B cell (primary cell): ENCODE results near the gene FTH1.

Experiments used
- CTCF ChIP-seq: fragments of 200-600 bp; IDR thresholded peaks from one replicate; pipeline ENCODE4 v1.8.0; 2022; ENCODE audit warnings: antibody characterized with exemption, mild to moderate bottlenecking
- EZH2 ChIP-seq: IDR thresholded peaks from 2 replicates; pipeline ENCODE4 v1.6.1; 2012; ENCODE audit warnings: borderline replicate concordance, low read depth, mild to moderate bottlenecking, moderate library complexity, low read length; ENCODE audit not compliant: insufficient read depth, poor library complexity, severe bottlenecking

GRCh38 chr11:61923166-61924063 is 44.0 kb downstream of the FTH1 start:
- TF ChIP-seq CTCF (no peak), EZH2 (no peak)
